Measurements from ENCODE around the gene CD55. TPM values are rescaled to one million over a fixed set of nuclear protein-coding genes. Genes with fewer than 3 reads are reported as not detected.

The CD55 gene
- total RNA-seq, 4 donors from 2014 or later, result 8.0 to 75.4 (median 40.1) TPM

DNA sequence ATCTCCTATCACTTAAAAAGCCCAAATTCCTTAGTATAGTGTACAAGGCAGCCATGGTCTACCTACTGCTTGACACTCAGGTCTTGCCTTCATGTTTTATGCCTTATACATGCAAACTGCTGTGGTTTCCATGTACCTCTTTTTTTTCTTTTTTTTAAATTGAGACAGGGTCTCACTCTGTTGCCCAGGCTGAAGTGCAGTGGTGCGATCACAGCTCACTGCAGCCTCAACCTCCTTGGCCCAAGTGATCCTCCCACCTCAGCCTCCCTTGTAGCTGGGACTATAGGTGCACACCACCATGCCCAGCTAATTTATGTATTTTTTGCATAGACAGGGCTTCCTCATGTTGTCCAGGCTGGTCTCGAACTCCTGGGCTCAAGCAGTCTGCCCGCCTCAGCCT is 8.0 kb downstream of the CD55 start:
- Histone ChIP-seq H3K9me3 (no peaks in the 10 kb centered on the region), H3K27me3 (no peaks in the 10 kb centered on the region), H3K27ac (no peak overlapping the region), H3K4me1 (no peaks in the 10 kb centered on the region), H3K36me3 (peaks cover 2 to 75% (median 22%) of the 10 kb centered on the region in 4 donors), H3K4me3 (no peak overlapping the region)
- intact Hi-C loops (cut with DNase I; ENCODE audit: low total_unique reads), result loop anchor here (2.0 kb wide), 1 partner anchor 69 kb away; no protein-coding TSS in a partner anchor
- TF ChIP-seq EP300 (IDR thresholded peaks at IDR 0.05; ENCODE audit: low read depth) (no peak), POLR2A (IDR thresholded peaks at IDR 0.05) (no peak), POLR2AphosphoS5 (IDR thresholded peaks at IDR 0.05) (no peak)
- TF ChIP-seq, protein P1, sequence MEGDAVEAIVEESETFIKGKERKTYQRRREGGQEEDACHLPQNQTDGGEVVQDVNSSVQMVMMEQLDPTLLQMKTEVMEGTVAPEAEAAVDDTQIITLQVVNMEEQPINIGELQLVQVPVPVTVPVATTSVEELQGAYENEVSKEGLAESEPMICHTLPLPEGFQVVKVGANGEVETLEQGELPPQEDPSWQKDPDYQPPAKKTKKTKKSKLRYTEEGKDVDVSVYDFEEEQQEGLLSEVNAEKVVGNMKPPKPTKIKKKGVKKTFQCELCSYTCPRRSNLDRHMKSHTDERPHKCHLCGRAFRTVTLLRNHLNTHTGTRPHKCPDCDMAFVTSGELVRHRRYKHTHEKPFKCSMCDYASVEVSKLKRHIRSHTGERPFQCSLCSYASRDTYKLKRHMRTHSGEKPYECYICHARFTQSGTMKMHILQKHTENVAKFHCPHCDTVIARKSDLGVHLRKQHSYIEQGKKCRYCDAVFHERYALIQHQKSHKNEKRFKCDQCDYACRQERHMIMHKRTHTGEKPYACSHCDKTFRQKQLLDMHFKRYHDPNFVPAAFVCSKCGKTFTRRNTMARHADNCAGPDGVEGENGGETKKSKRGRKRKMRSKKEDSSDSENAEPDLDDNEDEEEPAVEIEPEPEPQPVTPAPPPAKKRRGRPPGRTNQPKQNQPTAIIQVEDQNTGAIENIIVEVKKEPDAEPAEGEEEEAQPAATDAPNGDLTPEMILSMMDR (IDR thresholded peaks at IDR 0.05), result no peak
- in situ Hi-C loops (cut with MboI; ENCODE audit: low pct_ligation_motif_present in 1 of 4, low pct_unique_long_range_greater_than_20kb in 1 of 4, low sequenced_read_pairs in 3 of 4), result no loop called here
- WGBS, 2 donors (ENCODE audit: low coverage in 1 of 2), result 95 to 100% methylated on average over 1 to 3 of the region's 3 CpGs
- DNase-seq, result no peak

DNA sequence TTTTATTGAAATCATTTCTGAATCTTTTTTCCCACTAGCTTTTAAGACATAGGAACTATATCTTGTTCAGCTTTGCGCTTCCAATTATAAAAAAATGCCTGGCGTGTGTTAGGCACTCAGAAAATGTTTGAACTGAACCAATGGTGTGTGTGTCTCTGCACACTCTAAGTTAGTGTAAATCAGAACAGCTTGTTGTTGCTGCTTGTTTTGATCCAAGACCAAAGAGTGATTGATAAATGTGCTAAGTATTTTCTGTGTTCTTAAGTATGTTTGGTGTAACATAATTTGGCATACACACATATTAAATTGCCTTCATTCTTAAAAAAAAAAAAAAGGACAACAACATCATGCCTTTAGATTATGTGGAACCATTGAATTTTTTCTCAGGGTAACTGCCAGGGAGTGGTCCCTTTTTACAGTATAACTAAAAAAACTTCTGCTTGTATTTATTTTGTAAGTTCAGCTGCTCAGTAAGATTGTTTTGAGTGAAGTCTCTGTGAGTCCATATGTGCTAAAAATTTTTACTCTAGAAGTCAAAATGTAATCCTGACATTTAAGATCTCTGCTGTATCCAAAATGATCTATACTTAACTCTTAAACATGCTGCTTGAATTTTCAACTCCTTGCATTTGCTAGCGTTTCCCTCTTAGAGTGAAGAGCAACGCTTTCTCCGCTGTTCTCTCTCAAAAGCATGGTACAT is 8.7 kb downstream of the CD55 start:
- no peaks in the 10 kb centered on the region for H3K4me1 ChIP-seq
- peaks cover 2 to 79% (median 22%) of the 10 kb centered on the region in 4 donors for H3K36me3 ChIP-seq
- no peak overlapping the region for H3K4me3 ChIP-seq
- no peaks in the 10 kb centered on the region for H3K9me3 ChIP-seq
- 80 to 83% methylated on average over 5 of the region's 5 CpGs for WGBS, 2 donors (ENCODE audit: low coverage in 1 of 2)
- in situ Hi-C loops (cut with MboI; ENCODE audit: low pct_ligation_motif_present in 1 of 4, low pct_unique_long_range_greater_than_20kb in 1 of 4, low sequenced_read_pairs in 3 of 4), result no loop called here
- no peaks in the 10 kb centered on the region for H3K27me3 ChIP-seq
- TF ChIP-seq POLR2AphosphoS5 (IDR thresholded peaks at IDR 0.05), result no peak
- no peak for TF ChIP-seq POLR2A (IDR thresholded peaks at IDR 0.05)
- no peak for TF ChIP-seq EP300 (IDR thresholded peaks at IDR 0.05; ENCODE audit: low read depth)
- TF ChIP-seq, protein P1 (IDR thresholded peaks at IDR 0.05), result no peak
- H3K27ac ChIP-seq, result no peak overlapping the region
- DNase-seq, result no peak
- intact Hi-C loops (cut with DNase I; ENCODE audit: low total_unique reads), result no loop called here

DNA sequence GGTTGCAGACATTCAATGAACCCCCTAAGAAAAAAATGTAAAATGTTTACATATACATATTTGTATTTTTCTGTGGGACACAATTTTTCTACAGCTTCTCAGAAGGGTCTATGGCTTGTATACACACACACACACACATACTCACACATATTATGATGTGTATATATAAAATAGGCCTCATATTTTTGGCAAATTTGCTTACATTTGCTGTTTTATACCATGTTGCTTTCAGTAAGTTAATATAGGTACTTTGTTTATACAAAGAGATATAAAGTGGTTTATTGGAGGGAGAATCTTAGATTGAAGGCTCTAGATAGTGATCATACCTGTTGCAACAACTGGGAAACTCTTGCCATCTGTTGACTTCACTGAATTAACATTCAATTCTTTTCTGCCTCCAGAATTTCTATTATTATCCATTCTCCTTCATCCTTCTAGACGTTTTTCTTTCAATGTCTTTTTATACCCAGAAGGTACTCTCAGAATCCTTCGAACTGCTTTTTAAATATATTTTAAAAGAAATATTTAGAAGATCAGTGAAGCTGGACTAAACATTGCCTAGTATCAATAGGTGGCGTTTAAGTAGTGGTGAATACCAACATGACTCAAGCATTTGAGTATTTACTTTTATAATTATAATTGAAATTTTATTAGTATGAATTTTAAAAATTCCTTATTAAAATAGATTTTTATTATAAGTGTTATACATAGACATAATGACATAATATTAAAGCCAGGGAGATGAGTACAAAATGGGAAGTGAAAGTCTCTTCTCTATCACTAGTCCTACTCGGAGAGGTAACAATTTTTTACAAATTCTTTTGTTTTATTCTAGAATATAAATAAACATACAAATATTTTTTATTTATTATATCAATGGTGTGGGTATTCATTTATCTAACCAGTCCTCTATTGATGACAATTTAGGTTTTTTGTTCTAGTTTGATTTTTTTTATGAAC is 10.2 kb downstream of the CD55 start:
- in situ Hi-C loops (cut with MboI; ENCODE audit: low pct_ligation_motif_present in 1 of 4, low pct_unique_long_range_greater_than_20kb in 1 of 4, low sequenced_read_pairs in 3 of 4) (no loop called here), intact Hi-C loops (cut with DNase I; ENCODE audit: low total_unique reads) (no loop called here)
- Histone ChIP-seq H3K36me3 (peaks cover 2 to 80% (median 15%) of the 10 kb centered on the region in 4 donors), H3K27me3 (no peaks in the 10 kb centered on the region), H3K9me3 (no peaks in the 10 kb centered on the region), H3K27ac (no peak overlapping the region), H3K4me1 (no peaks in the 10 kb centered on the region), H3K4me3 (no peak overlapping the region)
- TF ChIP-seq, protein P1 (IDR thresholded peaks at IDR 0.05), result no peak
- no peak for TF ChIP-seq POLR2AphosphoS5 (IDR thresholded peaks at IDR 0.05)
- TF ChIP-seq EP300 (IDR thresholded peaks at IDR 0.05; ENCODE audit: low read depth), result no peak
- no peak for TF ChIP-seq POLR2A (IDR thresholded peaks at IDR 0.05)
- no peak for DNase-seq
- 83% methylated on average over 4 of the region's 4 CpGs for WGBS, 2 donors (ENCODE audit: low coverage in 1 of 2)

DNA sequence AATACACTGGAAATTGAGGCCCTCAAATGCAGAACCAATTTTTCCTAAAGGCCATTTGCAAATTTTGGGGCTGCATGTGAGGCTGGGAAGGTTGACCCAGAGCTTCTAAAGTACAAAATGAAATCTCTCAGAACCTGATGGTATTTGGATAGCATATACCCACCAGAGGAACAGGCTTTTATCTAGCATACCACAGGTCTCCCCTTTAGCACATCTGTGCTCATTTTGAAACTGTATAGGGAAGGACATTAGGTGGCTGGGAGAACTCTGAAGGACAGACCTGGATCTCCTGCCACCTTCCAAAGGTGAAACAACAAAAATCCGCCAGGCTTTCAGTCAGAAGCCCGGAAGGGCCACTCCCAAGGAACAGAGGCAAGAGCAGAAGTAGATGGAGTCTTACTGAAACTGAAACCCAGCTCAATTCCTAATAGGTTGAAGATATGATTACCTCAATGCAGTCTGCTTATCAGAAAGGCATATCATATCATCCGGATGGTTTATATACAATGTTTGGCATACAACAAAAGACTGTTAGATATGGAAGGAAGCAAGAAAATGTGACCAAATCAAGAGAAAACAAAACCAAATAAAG is 11.6 kb downstream of the CD55 start:
- Histone ChIP-seq H3K36me3 (peaks cover 2 to 71% (median 10%) of the 10 kb centered on the region in 4 donors), H3K9me3 (no peaks in the 10 kb centered on the region), H3K4me3 (no peak overlapping the region), H3K27ac (no peak overlapping the region), H3K27me3 (no peaks in the 10 kb centered on the region), H3K4me1 (no peaks in the 10 kb centered on the region)
- TF ChIP-seq, protein P1 (IDR thresholded peaks at IDR 0.05), result no peak
- no peak for TF ChIP-seq POLR2AphosphoS5 (IDR thresholded peaks at IDR 0.05)
- TF ChIP-seq POLR2A (IDR thresholded peaks at IDR 0.05), result no peak
- no peak for TF ChIP-seq EP300 (IDR thresholded peaks at IDR 0.05; ENCODE audit: low read depth)
- intact Hi-C loops (cut with DNase I; ENCODE audit: low total_unique reads), result no loop called here
- DNase-seq, result no peak
- in situ Hi-C loops (cut with MboI; ENCODE audit: low pct_ligation_motif_present in 1 of 4, low pct_unique_long_range_greater_than_20kb in 1 of 4, low sequenced_read_pairs in 3 of 4), result no loop called here
- WGBS, 2 donors (ENCODE audit: low coverage in 1 of 2), result 67 to 79% methylated on average over 2 to 3 of the region's 3 CpGs

Measured in transverse colon (tissue), 4 donors.